ENCODE results near the gene RBFOX1.

Gene RBFOX1

GRCh38 chr16:7555459-7555858, 222.8 kb downstream of the RBFOX1 start:
- DNase-seq = no peak
- no peaks in the 10 kb centered on the region for H3K27me3 ChIP-seq
- no peak for TF ChIP-seq CTCF (IDR thresholded peaks at IDR 0.05; ENCODE audit: low read depth, low read length)
- H3K4me1 ChIP-seq = no peaks in the 10 kb centered on the region
- no peak overlapping the region for H3K4me3 ChIP-seq (ENCODE audit: low read depth, low read length)
- no peaks in the 10 kb centered on the region for H3K9me3 ChIP-seq
- H3K36me3 ChIP-seq = no peaks in the 10 kb centered on the region

GRCh38 chr16:7561908-7562405, 229.3 kb downstream of the RBFOX1 start:
- no peak for DNase-seq
- no peaks in the 10 kb centered on the region for H3K9me3 ChIP-seq
- TF ChIP-seq CTCF (IDR thresholded peaks at IDR 0.05; ENCODE audit: low read depth, low read length) = no peak
- no peaks in the 10 kb centered on the region for H3K36me3 ChIP-seq
- no peak overlapping the region for H3K4me3 ChIP-seq (ENCODE audit: low read depth, low read length)
- no peaks in the 10 kb centered on the region for H3K4me1 ChIP-seq
- H3K27me3 ChIP-seq = no peaks in the 10 kb centered on the region

GRCh38 chr16:7566360-7566759, 233.7 kb downstream of the RBFOX1 start:
- no peaks in the 10 kb centered on the region for H3K4me1 ChIP-seq
- TF ChIP-seq CTCF (IDR thresholded peaks at IDR 0.05; ENCODE audit: low read depth, low read length) = no peak
- H3K36me3 ChIP-seq = no peaks in the 10 kb centered on the region
- H3K4me3 ChIP-seq (ENCODE audit: low read depth, low read length) = no peak overlapping the region
- H3K27me3 ChIP-seq = no peaks in the 10 kb centered on the region
- H3K9me3 ChIP-seq = no peaks in the 10 kb centered on the region
- no peak for DNase-seq

GRCh38 chr16:7571366-7571765, 238.7 kb downstream of the RBFOX1 start:
- Histone ChIP-seq H3K4me1 (no peaks in the 10 kb centered on the region), H3K27me3 (no peaks in the 10 kb centered on the region), H3K36me3 (no peaks in the 10 kb centered on the region), H3K9me3 (no peaks in the 10 kb centered on the region), H3K4me3 (ENCODE audit: low read depth, low read length) (no peak overlapping the region)
- TF ChIP-seq CTCF (IDR thresholded peaks at IDR 0.05; ENCODE audit: low read depth, low read length) = no peak
- DNase-seq = no peak

GRCh38 chr16:7577588-7577987, 244.9 kb downstream of the RBFOX1 start:
- TF ChIP-seq CTCF (IDR thresholded peaks at IDR 0.05; ENCODE audit: low read depth, low read length) = no peak

GRCh38 chr16:7579454-7579853, 246.8 kb downstream of the RBFOX1 start:
- no peaks in the 10 kb centered on the region for H3K9me3 ChIP-seq
- H3K27me3 ChIP-seq = no peaks in the 10 kb centered on the region
- H3K4me3 ChIP-seq (ENCODE audit: low read depth, low read length) = no peak overlapping the region
- TF ChIP-seq CTCF (IDR thresholded peaks at IDR 0.05; ENCODE audit: low read depth, low read length) = no peak
- no peak for DNase-seq
- H3K4me1 ChIP-seq = no peaks in the 10 kb centered on the region
- no peaks in the 10 kb centered on the region for H3K36me3 ChIP-seq

More at GRCh38 chr16:7577588-7577987, 244.9 kb downstream of the RBFOX1 start:
- no peaks in the 10 kb centered on the region for H3K4me1 ChIP-seq
- H3K36me3 ChIP-seq = no peaks in the 10 kb centered on the region
- no peak overlapping the region for H3K4me3 ChIP-seq (ENCODE audit: low read depth, low read length)
- no peak for DNase-seq
- H3K9me3 ChIP-seq = no peaks in the 10 kb centered on the region
- no peaks in the 10 kb centered on the region for H3K27me3 ChIP-seq

All from BE2C (cell line).